ENCODE data around the gene CKAP4. TPM values are rescaled to one million over a fixed set of nuclear protein-coding genes. Genes with fewer than 3 reads are reported as not detected.
A peak's percentile ranks its signal among the peaks of the same experiment; 100 is the strongest.

Gene CKAP4
- total RNA-seq, 1 donor from 2014 or later, result 102 TPM

DNA sequence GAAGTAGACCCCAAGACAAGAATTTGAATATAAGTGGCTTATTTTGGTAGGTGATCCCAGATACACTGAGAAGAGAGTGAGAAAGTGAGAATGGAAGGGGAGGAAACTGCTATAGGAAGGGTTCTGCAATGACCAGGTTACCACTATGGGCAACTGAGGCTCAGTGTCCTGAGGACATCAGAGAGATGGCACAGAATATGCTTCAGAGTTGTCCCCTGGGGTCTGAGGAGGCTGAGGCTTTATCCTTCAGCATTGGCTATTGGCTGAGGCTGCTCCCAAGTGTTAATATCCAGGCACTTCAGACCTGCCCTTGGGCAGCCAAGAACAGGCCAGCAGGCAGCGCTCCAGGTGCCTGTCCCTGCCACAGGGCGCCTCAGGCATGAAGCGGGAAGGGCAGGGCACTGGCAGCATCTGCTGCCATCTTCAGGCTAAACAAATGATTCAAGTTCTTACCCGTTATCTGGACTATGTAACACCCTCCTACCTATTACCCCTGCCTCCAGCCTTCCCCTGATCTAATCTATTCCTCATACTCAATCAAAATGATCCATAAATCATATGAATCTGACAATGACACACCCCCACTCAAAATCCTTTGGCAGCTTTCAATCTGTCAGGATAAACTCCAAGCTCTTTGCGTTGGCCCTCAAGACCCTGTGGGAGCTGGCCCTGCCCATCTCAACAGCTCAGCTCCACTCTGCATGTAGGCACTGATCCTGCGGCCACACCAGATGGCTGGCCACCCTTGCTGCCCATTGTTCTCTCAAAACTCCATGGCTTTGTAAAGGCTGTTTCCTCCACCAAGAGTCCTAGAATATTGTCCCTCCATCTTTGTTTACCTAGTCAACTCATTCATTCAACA, 42.4 kb downstream of the CKAP4 start:
- Mint-ChIP-seq H3K4me3 (no peak overlapping the region), H3K4me1 (no peaks in the 10 kb centered on the region), H3K27ac (ENCODE audit: unreplicated experiment) (no peak overlapping the region), H3K36me3 (ENCODE audit: low read depth) (peaks cover 5% of the 10 kb centered on the region), H3K9me3 (peaks cover 18% of the 10 kb centered on the region), H3K27me3 (ENCODE audit: low read depth) (no peaks in the 10 kb centered on the region)
- TF ChIP-seq, protein P1, sequence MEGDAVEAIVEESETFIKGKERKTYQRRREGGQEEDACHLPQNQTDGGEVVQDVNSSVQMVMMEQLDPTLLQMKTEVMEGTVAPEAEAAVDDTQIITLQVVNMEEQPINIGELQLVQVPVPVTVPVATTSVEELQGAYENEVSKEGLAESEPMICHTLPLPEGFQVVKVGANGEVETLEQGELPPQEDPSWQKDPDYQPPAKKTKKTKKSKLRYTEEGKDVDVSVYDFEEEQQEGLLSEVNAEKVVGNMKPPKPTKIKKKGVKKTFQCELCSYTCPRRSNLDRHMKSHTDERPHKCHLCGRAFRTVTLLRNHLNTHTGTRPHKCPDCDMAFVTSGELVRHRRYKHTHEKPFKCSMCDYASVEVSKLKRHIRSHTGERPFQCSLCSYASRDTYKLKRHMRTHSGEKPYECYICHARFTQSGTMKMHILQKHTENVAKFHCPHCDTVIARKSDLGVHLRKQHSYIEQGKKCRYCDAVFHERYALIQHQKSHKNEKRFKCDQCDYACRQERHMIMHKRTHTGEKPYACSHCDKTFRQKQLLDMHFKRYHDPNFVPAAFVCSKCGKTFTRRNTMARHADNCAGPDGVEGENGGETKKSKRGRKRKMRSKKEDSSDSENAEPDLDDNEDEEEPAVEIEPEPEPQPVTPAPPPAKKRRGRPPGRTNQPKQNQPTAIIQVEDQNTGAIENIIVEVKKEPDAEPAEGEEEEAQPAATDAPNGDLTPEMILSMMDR (conservative IDR thresholded peaks at IDR 0.05), result no peak
- no peak for DNase-seq (ENCODE audit: low read depth, low spot score)

DNA sequence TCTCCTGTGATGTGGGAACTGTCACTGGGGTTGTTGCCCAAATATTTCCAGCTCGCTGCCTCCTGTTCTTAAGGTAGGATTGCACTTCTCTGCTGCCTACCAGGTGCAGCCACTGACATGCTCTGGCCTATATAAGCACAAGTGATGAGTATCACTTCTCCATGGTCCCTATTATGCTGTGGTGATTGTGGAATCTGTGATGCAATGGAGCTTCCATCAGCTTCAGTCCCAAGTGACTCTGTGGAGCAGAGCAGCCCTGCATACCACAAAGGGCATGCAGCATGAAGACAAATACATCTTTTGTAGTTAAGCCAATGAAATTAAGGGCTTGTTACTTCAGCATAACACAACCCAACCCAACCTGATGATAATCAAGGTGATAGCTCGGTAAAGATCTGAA, 43.5 kb downstream of the CKAP4 start:
- no peak overlapping the region for H3K27ac Mint-ChIP-seq (ENCODE audit: unreplicated experiment)
- no peak overlapping the region for H3K4me3 Mint-ChIP-seq
- peaks cover 18% of the 10 kb centered on the region for H3K9me3 Mint-ChIP-seq
- TF ChIP-seq, protein P1 (conservative IDR thresholded peaks at IDR 0.05), result no peak
- no peaks in the 10 kb centered on the region for H3K4me1 Mint-ChIP-seq
- DNase-seq (ENCODE audit: low read depth, low spot score), result no peak
- H3K36me3 Mint-ChIP-seq (ENCODE audit: low read depth), result peaks cover 5% of the 10 kb centered on the region
- no peaks in the 10 kb centered on the region for H3K27me3 Mint-ChIP-seq (ENCODE audit: low read depth)

DNA sequence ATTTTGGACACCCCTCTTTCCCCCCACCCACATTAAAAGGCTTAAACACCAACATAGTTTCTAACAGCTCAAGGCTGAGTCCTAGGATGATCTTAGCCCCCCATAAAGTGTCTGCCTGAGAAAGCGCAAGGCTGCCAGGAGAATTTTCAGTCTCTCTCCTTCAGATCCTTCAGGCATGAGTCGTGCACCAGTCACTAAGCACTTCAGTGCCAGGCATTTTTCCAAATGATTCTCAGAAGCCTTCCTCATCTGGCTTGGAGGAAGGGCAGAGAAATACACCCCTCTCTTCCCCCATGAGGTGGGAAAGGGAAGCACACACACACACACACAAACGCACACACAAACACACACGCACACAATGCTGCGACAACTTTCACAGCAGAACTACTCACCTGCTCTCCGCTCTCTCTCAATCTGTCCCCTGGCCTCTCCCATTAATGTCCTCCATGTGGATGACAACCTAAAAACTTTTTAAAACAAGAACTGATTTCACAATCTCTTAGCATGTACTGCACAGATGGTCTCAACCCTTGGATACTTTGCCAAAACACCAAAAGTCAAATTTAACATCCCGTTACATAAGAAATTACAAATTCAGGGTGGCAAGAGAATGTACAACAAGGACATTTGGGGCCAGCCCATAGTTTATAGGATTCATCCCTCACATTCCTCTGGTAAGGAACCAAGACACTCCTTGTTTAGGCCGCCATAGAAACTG, 49.8 kb downstream of the CKAP4 start:
- H3K36me3 Mint-ChIP-seq (ENCODE audit: low read depth), result no peaks in the 10 kb centered on the region
- TF ChIP-seq, protein P1 (conservative IDR thresholded peaks at IDR 0.05), result no peak
- peak overlapping the region; percentile 64 for H3K27ac Mint-ChIP-seq (ENCODE audit: unreplicated experiment)
- H3K9me3 Mint-ChIP-seq, result no peaks in the 10 kb centered on the region
- H3K27me3 Mint-ChIP-seq (ENCODE audit: low read depth), result no peaks in the 10 kb centered on the region
- H3K4me3 Mint-ChIP-seq, result no peak overlapping the region
- H3K4me1 Mint-ChIP-seq, result peaks cover 12% of the 10 kb centered on the region
- no peak for DNase-seq (ENCODE audit: low read depth, low spot score)

DNA sequence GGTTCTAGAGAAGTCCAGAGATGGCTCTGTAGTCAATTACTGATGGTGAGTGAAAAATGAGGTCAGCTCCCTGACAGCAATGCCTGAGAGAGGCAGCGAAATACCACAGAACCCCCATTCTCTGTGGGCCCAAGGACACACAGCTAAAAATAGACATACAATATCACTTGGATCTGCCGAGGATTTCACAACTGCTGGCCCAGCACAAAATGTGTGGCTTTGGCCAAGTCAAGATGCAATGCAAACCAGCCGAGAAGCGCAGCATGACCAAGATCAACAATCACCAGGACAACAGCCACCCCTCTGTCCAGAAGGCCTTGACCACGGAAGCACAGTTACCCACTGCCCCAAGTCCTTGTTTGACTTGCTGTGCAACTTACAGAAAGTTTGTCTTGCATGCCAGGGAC, 52.2 kb downstream of the CKAP4 start:
- Mint-ChIP-seq H3K4me1 (peaks cover 26% of the 10 kb centered on the region), H3K27me3 (ENCODE audit: low read depth) (no peaks in the 10 kb centered on the region)
- TF ChIP-seq, protein P1 (conservative IDR thresholded peaks at IDR 0.05), result no peak

DNA sequence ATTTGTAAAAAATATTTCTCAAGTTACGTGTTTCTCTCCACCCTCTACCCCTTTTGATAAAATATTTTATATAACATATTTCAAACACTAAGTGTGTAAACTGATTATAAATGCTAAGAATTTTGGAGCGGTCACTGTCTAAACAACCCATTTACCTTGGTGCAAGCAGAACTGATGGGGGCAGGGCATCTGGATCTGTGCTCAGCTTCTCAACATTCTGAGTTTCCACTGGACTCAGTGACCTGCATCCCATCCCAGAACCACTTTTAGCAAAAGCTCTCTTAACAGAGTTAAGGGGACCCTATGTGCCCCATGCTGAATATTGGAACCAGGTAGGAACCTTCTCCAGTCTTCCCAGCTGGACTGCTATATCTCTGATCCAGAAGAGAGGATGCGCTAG, 53.5 kb downstream of the CKAP4 start:
- H3K4me3 Mint-ChIP-seq, result no peak overlapping the region
- H3K27ac Mint-ChIP-seq (ENCODE audit: unreplicated experiment), result no peak overlapping the region
- peaks cover 32% of the 10 kb centered on the region for H3K4me1 Mint-ChIP-seq
- H3K9me3 Mint-ChIP-seq, result no peaks in the 10 kb centered on the region
- TF ChIP-seq, protein P1 (conservative IDR thresholded peaks at IDR 0.05), result no peak
- no peaks in the 10 kb centered on the region for H3K27me3 Mint-ChIP-seq (ENCODE audit: low read depth)
- no peaks in the 10 kb centered on the region for H3K36me3 Mint-ChIP-seq (ENCODE audit: low read depth)
- DNase-seq (ENCODE audit: low read depth, low spot score), result no peak

More for the DNA sequence above, 52.2 kb downstream of the CKAP4 start:
- DNase-seq (ENCODE audit: low read depth, low spot score), result no peak
- H3K27ac Mint-ChIP-seq (ENCODE audit: unreplicated experiment), result peak overlapping the region; percentile 66
- H3K36me3 Mint-ChIP-seq (ENCODE audit: low read depth), result no peaks in the 10 kb centered on the region
- no peak overlapping the region for H3K4me3 Mint-ChIP-seq
- H3K9me3 Mint-ChIP-seq, result no peaks in the 10 kb centered on the region

All from neural crest cell (in vitro differentiated cells).